Peyer's patch (tissue), 4 donors: ENCODE data around the gene MARCHF9. TPM values are rescaled to one million over a fixed set of nuclear protein-coding genes. Genes with fewer than 3 reads are reported as not detected.
A peak's percentile ranks its signal among the peaks of the same experiment; 100 is the strongest.

Experiments used
- DNase-seq, 3 donors: peaks; one replicate each; pipeline ENCODE4 v3.0.0-alpha.2; 2017 to 2019
- H3K27ac ChIP-seq, 4 donors: fragments of 200-600 bp; sonication (generic); one replicate each; pipeline ENCODE4 v1.5.1; 2016 to 2019
- H3K27me3 ChIP-seq, 2 donors: fragments of 200-600 bp; sonication (generic); one replicate each; pipeline ENCODE4 v1.5.1; 2019
- H3K36me3 ChIP-seq, 3 donors: fragments of 200-600 bp; sonication (generic); one replicate each; pipeline ENCODE4 v1.5.1; 2016 to 2019
- H3K4me1 ChIP-seq, 4 donors: fragments of 200-600 bp; sonication (generic); one replicate each; pipeline ENCODE4 v1.5.1; 2016 to 2019
- H3K4me3 ChIP-seq, 4 donors: fragments of 200-600 bp; sonication (generic); 1 replicate in 3 of 4; 2 replicates in 1 of 4; pipeline ENCODE4 v1.5.1; 2016 to 2019; ENCODE audit warnings: mild to moderate bottlenecking in 1 of 4
- H3K9me3 ChIP-seq, 4 donors: fragments of 200-600 bp; sonication (generic); one replicate each; pipeline ENCODE4 v1.5.1; 2016 to 2019; ENCODE audit warnings: mild to moderate bottlenecking in 1 of 4
- POLR2A ChIP-seq, 2 donors: fragments of 450-650 bp; IDR thresholded peaks; one replicate each; pipeline ENCODE4 v1.5.1; 2017; ENCODE audit warnings: antibody characterized with exemption in 2 of 2, mild to moderate bottlenecking in 2 of 2, moderate library complexity in 2 of 2
- total RNA-seq, 4 donors: library from RNA; depleted of rRNA; stranded (reverse); fragments of >200 nt; gene quantifications; one replicate each; pipeline ENCODE4 v1.1.0, GENCODE V29; 2016
- TF ChIP-seq, protein P1 (sequence below), 6 experiments: fragments of 450-650 bp in 4 of 6; fragments of 200-600 bp in 2 of 6; sonication (generic) in 1 of 6; IDR thresholded peaks; one replicate each; pipeline ENCODE4 v1.5.1; 2017 to 2019; ENCODE audit warnings: antibody characterized with exemption in 6 of 6, mild to moderate bottlenecking in 3 of 6, moderate library complexity in 1 of 6

Gene MARCHF9
- total RNA-seq, 4 donors from 2014 or later: 7.4 to 17.2 (median 10.6) TPM

- Histone ChIP-seq H3K27me3 (peaks cover 0 to 8% of the 10 kb centered on the region in 2 donors), H3K4me1 (peaks cover 0 to 9% (median 0%) of the 10 kb centered on the region in 4 donors), H3K4me3 (no peak overlapping the region), H3K9me3 (no peaks in the 10 kb centered on the region), H3K27ac (no peak overlapping the region), H3K36me3 (peaks cover 0 to 18% (median 0%) of the 10 kb centered on the region in 3 donors)
- DNase-seq: peak in 1 of 3 donors; percentile 43
- TF ChIP-seq POLR2A (IDR thresholded peaks at IDR 0.05): no peak
Measured at GRCh38 chr12:57724936-57725740, 29.8 kb upstream of the MARCHF9 start.

DNA sequence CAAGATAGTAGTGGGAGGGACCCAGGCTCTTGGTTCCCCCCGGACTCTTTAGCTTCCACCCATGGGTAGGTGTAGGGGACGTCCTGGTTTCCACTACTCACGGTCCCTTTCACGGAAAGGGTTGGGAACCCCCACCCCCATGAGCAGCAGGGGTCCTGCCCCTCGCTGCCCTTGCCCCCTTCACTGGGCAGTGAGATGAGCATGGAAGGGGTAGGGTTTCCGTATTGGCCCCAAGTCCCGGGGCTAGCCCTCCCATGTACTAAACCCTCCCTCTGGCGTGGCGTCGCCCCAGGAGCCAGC is 29.1 kb upstream of the MARCHF9 start:
- no peak overlapping the region for H3K27ac ChIP-seq
- peaks cover 0 to 11% (median 0%) of the 10 kb centered on the region in 3 donors for H3K36me3 ChIP-seq
- H3K27me3 ChIP-seq: peaks cover 0 to 8% of the 10 kb centered on the region in 2 donors
- H3K9me3 ChIP-seq: no peaks in the 10 kb centered on the region
- H3K4me3 ChIP-seq: peak overlapping the region; percentile 32 to 77 (median 58)
- peaks cover 0 to 9% (median 0%) of the 10 kb centered on the region in 4 donors for H3K4me1 ChIP-seq
- no peak for TF ChIP-seq POLR2A (IDR thresholded peaks at IDR 0.05)
- TF ChIP-seq, protein P1, sequence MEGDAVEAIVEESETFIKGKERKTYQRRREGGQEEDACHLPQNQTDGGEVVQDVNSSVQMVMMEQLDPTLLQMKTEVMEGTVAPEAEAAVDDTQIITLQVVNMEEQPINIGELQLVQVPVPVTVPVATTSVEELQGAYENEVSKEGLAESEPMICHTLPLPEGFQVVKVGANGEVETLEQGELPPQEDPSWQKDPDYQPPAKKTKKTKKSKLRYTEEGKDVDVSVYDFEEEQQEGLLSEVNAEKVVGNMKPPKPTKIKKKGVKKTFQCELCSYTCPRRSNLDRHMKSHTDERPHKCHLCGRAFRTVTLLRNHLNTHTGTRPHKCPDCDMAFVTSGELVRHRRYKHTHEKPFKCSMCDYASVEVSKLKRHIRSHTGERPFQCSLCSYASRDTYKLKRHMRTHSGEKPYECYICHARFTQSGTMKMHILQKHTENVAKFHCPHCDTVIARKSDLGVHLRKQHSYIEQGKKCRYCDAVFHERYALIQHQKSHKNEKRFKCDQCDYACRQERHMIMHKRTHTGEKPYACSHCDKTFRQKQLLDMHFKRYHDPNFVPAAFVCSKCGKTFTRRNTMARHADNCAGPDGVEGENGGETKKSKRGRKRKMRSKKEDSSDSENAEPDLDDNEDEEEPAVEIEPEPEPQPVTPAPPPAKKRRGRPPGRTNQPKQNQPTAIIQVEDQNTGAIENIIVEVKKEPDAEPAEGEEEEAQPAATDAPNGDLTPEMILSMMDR (IDR thresholded peaks at IDR 0.05): no peak
- no peak for DNase-seq

- Histone ChIP-seq H3K27me3 (peaks cover 0 to 8% of the 10 kb centered on the region in 2 donors), H3K27ac (peak overlapping the region in 3 of 4 donors; percentile 40 to 69 (median 53))
- TF ChIP-seq POLR2A (IDR thresholded peaks at IDR 0.05): no peak
- TF ChIP-seq, protein P1 (IDR thresholded peaks at IDR 0.05): peak in 5 of 6 experiments; percentile 6 to 65 (median 59)
Measured at GRCh38 chr12:57726151-57726883, 28.6 kb upstream of the MARCHF9 start.

DNA sequence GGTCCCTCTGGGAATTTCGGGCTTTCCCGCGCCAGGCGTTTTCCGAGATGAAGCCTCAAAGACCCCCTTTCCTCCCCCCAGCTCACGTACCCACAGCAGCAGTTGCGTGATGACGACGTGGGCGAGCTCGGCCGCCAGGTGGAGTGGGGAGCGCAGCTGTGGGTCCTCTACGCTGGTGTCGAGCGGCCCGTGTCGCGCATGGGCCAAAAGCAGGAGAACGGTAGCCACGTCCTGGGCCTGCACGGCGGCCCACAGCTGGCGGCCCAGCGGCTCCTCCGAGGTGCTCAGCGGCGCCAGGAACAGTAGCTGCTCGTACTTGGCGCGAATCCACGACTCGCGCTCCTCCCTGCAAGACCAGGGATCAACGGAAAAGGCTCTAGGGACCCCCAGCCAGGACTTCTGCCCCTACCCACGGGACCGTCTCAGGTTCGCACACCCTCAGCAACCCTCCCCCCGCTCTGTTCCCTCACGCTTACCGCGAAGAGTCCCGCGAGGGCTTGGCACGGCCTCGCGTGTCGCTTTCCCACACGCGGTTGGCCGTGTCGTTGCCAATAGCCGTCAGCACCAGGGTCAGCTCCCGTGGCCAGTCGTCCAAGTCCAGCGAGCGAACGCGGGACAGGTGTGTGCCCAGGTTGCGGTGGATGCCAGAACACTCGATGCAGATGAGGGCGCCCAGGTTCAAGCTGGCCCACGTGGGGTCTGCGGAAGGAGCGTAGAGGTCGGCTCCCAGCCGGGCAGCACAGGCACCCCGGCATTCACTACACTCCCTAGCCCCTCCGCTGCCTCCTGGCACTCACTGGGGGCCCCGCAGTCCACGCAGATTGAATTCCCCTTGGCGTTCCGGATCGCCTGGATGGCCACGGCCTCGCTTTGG is 27.8 kb upstream of the MARCHF9 start:
- peak overlapping the region in 3 of 4 donors; percentile 5 to 69 (median 53) for H3K27ac ChIP-seq
- peaks cover 0 to 8% of the 10 kb centered on the region in 2 donors for H3K27me3 ChIP-seq
- DNase-seq: peak in 1 of 3 donors; percentile 65
- H3K36me3 ChIP-seq: no peaks in the 10 kb centered on the region
- H3K9me3 ChIP-seq: no peaks in the 10 kb centered on the region
- H3K4me3 ChIP-seq: peak overlapping the region; percentile 32 to 77 (median 58)
- H3K4me1 ChIP-seq: peaks cover 0 to 9% (median 0%) of the 10 kb centered on the region in 4 donors
- TF ChIP-seq POLR2A (IDR thresholded peaks at IDR 0.05): no peak
- TF ChIP-seq, protein P1 (IDR thresholded peaks at IDR 0.05): peak in 3 of 6 experiments; percentile 29 to 41 (median 41)

More at GRCh38 chr12:57726151-57726883, 28.6 kb upstream of the MARCHF9 start:
- Histone ChIP-seq H3K4me1 (peaks cover 0 to 9% (median 0%) of the 10 kb centered on the region in 4 donors), H3K9me3 (no peaks in the 10 kb centered on the region), H3K36me3 (peaks cover 0 to 6% (median 0%) of the 10 kb centered on the region in 3 donors), H3K4me3 (peak overlapping the region; percentile 32 to 77 (median 58))
- DNase-seq: peak; percentile 27 to 86 (median 84)

- peak in 1 of 3 donors; percentile 39 for DNase-seq
- TF ChIP-seq, protein P1 (IDR thresholded peaks at IDR 0.05): no peak
- TF ChIP-seq POLR2A (IDR thresholded peaks at IDR 0.05): no peak
Measured at GRCh38 chr12:57727758-57728395, 27.0 kb upstream of the MARCHF9 start.

More at GRCh38 chr12:57727758-57728395, 27.0 kb upstream of the MARCHF9 start:
- peaks cover 0 to 8% of the 10 kb centered on the region in 2 donors for H3K27me3 ChIP-seq
- H3K36me3 ChIP-seq: no peaks in the 10 kb centered on the region
- no peak overlapping the region for H3K4me3 ChIP-seq
- no peak overlapping the region for H3K27ac ChIP-seq
- H3K9me3 ChIP-seq: no peaks in the 10 kb centered on the region
- H3K4me1 ChIP-seq: peaks cover 0 to 9% (median 0%) of the 10 kb centered on the region in 4 donors
